HG03135 (cell line): ENCODE results near the gene SLC6A19.

Experiments used
- ATAC-seq: cut with Tn5 transposase; IDR thresholded peaks from one replicate; pipeline ENCODE4 v1.9.1; 2021; ENCODE audit warnings: mild to moderate bottlenecking, moderate library complexity; ENCODE audit not compliant: unreplicated experiment

SLC6A19 gene

GRCh38 chr5:1193591-1193985 is 7.8 kb upstream of the SLC6A19 start:
- ATAC-seq: no peak

- no peak for ATAC-seq
Observed at GRCh38 chr5:1194378-1194777, 7.0 kb upstream of the SLC6A19 start.

GRCh38 chr5:1195439-1195838 is 6.0 kb upstream of the SLC6A19 start:
- ATAC-seq: no peak

GRCh38 chr5:1195916-1196315 is 5.5 kb upstream of the SLC6A19 start:
- no peak for ATAC-seq

DNA sequence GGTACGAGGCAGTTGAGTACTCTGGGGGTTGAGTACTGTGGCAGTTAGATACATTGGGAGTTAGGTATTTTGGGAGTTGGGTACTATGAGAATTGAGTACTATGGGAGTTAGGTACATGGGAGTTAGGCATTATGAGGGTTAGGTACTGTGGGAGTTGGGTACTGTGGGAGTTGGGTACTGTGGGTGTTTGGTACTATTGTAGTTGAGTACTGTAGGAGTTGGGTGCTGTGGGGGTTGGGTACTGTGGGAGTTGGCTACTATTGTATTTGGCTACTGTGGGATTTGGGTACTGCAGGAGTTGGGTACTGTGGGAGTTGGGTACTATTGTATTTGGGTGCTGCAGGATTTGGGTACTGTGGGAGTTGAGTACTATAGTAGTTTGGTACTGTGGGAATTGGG is 4.8 kb upstream of the SLC6A19 start:
- ATAC-seq: no peak

DNA sequence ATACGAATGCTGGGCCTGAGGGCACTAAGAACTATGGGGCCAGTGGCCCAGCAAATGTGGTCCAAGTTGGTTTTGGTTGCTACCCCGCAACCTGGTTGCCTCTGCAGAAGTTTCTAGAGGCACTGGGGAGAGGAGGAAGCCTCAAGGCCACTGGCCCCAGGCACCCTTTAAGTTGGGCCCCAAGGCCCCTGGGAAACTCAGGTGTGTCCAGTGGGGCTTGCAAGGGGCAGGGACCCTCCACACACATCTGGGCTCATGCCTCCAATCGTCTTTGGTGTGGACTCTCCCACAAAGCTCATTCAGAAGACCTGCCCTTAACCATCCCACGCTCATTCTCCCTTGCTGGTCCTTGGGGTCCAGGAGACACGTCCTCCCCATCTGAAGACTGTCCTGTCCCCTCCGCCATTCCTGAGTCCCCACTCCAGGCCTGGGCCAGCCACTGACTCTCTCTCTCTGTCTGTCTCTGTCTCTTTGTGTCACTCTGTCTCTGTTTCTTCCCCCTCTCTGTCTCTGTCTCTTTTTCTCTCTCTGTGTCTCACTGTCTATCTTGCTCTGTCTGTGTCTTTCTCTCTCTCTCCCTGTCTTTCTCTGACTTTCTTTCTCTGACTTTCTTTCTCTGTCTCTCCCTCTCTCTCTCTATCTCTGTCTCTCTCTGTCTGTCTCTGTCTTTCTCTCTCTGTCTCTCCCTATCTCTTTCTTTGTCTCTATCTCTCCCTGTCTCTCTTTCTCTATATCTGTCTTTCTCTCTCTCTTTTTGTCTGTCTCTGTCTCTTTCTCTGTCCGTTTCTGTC is 3.3 kb upstream of the SLC6A19 start:
- no peak for ATAC-seq

GRCh38 chr5:1199340-1199648 is 2.1 kb upstream of the SLC6A19 start:
- no peak for ATAC-seq

GRCh38 chr5:1199649-1200494 is 1.5 kb upstream of the SLC6A19 start:
- no peak for ATAC-seq

GRCh38 chr5:1200495-1201326 is 684 bp upstream of the SLC6A19 start:
- ATAC-seq: no peak

- no peak for ATAC-seq
Observed at GRCh38 chr5:1202026-1202797, 817 bp downstream of the SLC6A19 start.

GRCh38 chr5:1202798-1203185 is 1.4 kb downstream of the SLC6A19 start:
- ATAC-seq: no peak

DNA sequence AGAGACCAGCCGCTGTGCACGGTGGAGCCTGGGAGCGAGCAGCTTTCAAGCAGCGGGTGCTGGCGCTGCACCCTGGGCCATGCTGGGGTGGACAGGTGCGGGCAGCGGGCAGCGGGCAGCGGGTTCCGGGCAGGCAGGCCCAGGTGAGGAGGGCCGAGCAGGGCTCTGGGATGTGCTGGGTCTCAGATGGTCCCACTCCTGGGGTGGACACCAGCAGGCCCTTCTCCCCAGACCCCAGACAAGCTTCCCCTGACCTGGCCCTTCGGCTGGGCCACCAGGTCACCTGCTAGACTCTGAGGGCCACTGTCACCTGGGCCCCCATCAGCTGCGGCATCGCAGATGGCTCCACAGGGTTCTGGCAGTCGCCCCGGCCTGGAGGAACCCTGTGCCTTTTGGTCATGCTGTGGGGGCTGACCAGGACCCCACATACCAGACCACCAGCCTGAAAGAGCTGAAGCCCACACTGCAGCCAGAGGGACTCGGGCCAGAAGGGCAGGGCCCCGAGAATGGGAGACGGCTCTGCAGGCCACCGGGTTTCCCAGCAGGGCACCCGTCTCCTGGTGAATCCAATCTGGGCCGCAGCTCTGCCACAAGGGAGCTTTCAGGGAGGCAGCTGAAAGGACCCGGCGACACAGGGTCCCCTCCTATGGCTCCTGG is 2.0 kb downstream of the SLC6A19 start:
- ATAC-seq: no peak

DNA sequence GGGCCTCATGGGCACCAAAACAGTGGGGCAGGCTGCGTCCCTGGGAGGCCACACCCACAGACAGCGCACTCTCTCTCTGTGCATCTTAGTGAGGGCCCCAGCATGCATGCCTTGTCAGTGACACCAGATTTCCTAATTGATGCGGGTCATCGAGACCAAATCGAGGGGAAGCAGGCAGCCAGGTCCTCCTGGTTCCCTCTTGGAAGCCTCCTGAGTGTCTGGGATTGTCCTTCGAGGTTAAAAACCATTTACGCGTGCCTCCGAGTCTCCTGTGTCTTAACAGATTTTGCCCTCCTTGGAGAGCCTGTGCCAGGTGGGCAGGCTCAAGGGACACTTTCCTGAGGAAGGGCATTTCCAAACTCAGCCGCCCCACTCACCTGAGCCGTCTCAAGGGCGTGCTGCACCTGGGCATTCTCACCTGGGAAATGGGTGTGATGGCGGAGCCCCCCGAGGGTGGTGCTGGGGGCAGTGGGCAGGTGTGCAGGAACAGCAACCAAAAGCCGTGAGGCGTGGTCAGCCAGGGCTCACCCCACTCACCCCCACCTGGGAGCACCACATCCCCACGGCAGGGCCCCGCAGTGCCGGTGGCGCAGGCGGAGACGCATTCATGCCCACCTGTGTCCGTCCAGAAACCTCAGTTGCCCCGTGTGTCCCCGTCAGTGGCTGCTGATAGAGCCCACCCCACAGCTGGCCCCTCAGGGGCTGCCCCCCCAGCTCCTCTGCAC is 2.7 kb downstream of the SLC6A19 start:
- ATAC-seq: no peak

DNA sequence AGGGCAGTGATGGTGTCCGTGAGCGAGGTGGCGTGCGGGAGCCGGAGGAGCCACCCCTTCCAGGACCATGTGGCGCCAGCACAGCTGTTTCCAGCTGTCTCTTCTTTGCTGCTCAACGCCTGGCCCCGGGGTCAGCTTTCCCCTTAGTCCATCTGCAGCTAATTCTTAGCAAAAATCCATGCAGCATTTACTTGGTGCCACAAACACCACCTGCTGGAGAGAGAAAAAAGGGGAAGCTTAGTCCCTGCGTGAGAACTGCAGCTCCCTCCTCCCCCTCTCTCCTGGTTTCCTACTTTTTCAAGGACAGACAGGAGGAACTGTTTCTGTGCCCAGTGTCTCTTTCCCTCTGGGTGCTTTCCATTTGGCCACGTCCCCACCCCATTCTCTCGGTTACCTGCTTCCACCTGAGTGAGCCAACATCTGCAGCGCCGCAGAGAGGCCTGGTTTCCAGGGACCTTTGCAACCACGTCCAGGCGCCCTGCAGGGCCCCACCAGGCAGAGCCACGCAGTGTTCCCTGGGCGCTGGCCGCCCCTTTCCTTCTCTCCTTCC is 3.4 kb downstream of the SLC6A19 start:
- no peak for ATAC-seq

DNA sequence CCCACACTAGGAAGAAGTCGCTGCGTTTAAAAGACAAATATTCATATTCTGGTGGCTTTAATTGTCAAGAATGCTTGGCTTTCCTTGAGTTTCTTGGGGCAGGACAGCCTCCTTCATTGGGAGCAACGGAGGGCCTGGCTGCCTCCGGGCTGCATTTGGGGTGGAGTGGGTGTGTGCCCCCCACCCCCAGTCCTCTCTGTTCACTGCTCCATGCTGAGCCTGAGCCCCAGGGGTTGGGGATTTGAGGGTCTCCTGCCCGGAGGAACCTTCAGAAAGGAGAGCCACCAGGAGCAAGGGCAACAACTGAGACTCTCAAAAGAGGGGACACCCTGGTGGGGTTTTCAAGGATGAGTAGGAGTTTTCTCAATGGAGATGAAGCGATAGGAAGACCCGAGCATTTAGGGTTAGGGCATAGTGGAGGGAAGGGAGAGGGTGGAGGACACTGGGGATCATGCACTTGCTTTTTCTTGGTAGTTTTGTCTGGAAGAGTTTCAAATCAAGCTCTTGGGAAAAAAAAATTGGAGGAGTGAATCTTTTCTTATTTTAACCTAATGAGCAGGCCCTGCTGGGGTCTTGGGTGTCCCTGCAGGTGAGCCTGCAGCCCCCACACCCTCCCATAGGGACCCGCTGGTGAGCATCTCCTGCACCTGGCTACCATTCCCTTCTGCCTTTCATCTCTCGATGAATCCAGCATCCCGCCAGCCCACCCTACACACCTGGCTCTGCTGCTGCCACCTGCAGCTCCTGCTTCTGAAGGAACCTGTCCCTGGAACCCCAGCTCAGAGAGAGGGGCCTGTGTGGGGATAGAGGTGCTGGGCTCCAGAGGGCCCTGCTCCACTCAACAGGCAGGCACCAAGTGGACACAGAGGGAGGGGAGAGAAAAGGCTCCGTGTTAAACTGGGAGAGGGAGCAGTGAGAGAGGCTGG is 4.1 kb downstream of the SLC6A19 start:
- no peak for ATAC-seq

DNA sequence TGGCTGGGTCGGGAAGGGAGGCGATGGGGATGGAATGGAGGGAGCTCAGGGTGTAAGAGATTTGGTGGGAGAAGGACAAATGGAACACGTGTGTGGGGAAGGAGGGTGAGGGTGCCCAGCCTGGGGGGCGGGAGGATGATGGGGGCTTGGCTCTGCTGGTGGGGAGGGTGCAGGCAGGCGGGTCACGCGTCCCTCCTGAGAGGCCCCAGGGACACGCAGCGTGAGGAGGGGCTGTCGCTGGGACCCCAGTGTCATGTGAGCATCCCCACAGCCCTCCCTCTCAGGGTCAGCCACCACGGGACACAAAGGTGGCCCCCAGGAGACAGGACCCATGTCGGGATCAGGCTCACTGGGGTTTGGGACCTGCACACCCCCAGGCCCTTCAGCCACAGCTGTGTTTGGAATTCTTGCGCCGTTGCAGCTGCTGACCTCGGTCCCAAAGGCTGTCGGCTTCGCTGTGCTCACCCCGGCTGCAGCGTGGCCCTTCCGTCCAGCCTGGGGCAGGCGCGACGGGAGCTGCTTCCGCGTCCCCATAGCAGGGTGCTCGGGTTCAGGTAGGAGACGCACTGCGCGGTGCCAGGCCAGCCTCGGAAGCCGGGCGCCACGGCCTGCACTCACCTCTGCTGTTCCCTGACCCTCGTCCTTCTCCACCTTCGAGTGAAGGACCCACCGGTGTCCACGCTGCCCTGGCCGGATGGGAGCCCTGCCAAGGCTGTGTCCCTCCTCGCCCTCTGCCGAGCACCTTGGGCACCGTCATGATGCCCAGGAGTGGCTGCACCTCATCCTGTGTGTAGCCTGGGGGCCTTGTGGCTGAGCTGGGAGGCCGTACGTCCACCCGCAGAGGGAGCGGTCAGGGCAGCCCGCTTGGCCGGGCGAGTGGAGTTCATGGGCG is 5.4 kb downstream of the SLC6A19 start:
- no peak for ATAC-seq

GRCh38 chr5:1207555-1207954 is 6.2 kb downstream of the SLC6A19 start:
- ATAC-seq: no peak
